ENCODE data around the gene CAMK2G.

CAMK2G gene

GRCh38 chr10:73762915-73763314 lies 111.4 kb downstream of the CAMK2G start:
- TF ChIP-seq REST (IDR thresholded peaks at IDR 0.05; ENCODE audit: low read depth): no peak
- no peak for TF ChIP-seq EP300 (IDR thresholded peaks at IDR 0.05; ENCODE audit: borderline replicate concordance)
- TF ChIP-seq NFIC (IDR thresholded peaks at IDR 0.05): no peak
- no peak for TF ChIP-seq CREB1 (IDR thresholded peaks at IDR 0.05; ENCODE audit: low read depth)
- no peak for TF ChIP-seq RAD21 (IDR thresholded peaks at IDR 0.05; ENCODE audit: low read depth)
- TF ChIP-seq FOXM1 (IDR thresholded peaks at IDR 0.05; ENCODE audit: borderline replicate concordance, low read depth): no peak
- TF ChIP-seq TCF12 (IDR thresholded peaks at IDR 0.05; ENCODE audit: low read depth): no peak
- no peak for TF ChIP-seq USF1 (IDR thresholded peaks at IDR 0.05)
- no peak for TF ChIP-seq TAF1 (IDR thresholded peaks at IDR 0.05; ENCODE audit: low read depth)
- TF ChIP-seq MAX (IDR thresholded peaks at IDR 0.05): no peak
- no peak for TF ChIP-seq TEAD4 (IDR thresholded peaks at IDR 0.05)
- TF ChIP-seq EGR1 (IDR thresholded peaks at IDR 0.05): no peak
- TF ChIP-seq ZBTB7A (IDR thresholded peaks at IDR 0.05; ENCODE audit: low read depth): no peak
- no peak for TF ChIP-seq YY1 (IDR thresholded peaks at IDR 0.05; ENCODE audit: low read depth)
- no peak for TF ChIP-seq CEBPB (IDR thresholded peaks at IDR 0.05)
